K562 (cell line): ENCODE measurements around the gene POU2AF2. TPM values are rescaled to one million over a fixed set of nuclear protein-coding genes. Genes with fewer than 3 reads are reported as not detected.

ENCODE experiments used
- ATAC-seq: fragments of 200-7000 bp; cut with Tn5 transposase; 3 replicates; pipeline ENCODE4 v1.9.1; 2020; ENCODE audit warnings: moderate library complexity
- BruUV-seq: library from RNA; stranded (reverse); fragments of 400-500 nt; replicated peaks from 2 replicates; lab custom pipeline; 2021; lab: Mats Ljungman, UMichigan
- CTCF ChIA-PET: fragments of 300-600 bp; formaldehyde crosslinking; extraction: SDS; loops from one replicate; lab custom pipeline; 2021; ENCODE audit warnings: low intra/inter-chr PET ratio; lab: Yijun Ruan, JAX
- POLR2A ChIA-PET: fragments of 300-600, 350-650 bp; sonication (Branson Sonifier 250); formaldehyde crosslinking; extraction: SDS; loops from one replicate; lab custom pipeline; 2021; ENCODE audit warnings: antibody characterized with exemption, inconsistent platforms; lab: Yijun Ruan, JAX
- DNase-seq, 4 experiments: peaks; one replicate each; pipeline versions ENCODE4 v3.0.0 to v3.0.0-alpha.2; 2011 to 2018; ENCODE audit warnings: low spot score in 3 of 4, mixed read lengths in 3 of 4; ENCODE audit errors: extremely low read depth in 1 of 4
- FAIRE-seq: peaks from 2 replicates; lab custom pipeline; 2011; peaks lifted over from hg19 to GRCh38; lab: Jason Lieb, UNC
- H2AFZ ChIP-seq: 2 replicates; pipeline ENCODE4 v1.6.0; 2011; ENCODE audit warnings: low read depth, low read length, control low read depth, inconsistent platforms
- H3K27ac ChIP-seq: fragments of 200-600 bp; 3 replicates; pipeline ENCODE4 v1.8.0; 2011; ENCODE audit warnings: low read depth, mild to moderate bottlenecking, control low read depth, inconsistent platforms, low read length, moderate library complexity, mixed read lengths; ENCODE audit errors: extremely low read depth
- H3K27me3 ChIP-seq, 2 experiments: fragments of 300-600 bp in 1 of 2; 2 replicates in 1 of 2; 3 replicates in 1 of 2; pipeline versions ENCODE4 v1.6.0 to v1.8.0; 2011; ENCODE audit warnings: inconsistent platforms in 2 of 2, low read length in 2 of 2, mild to moderate bottlenecking in 1 of 2, mixed read lengths in 1 of 2, moderate library complexity in 1 of 2; ENCODE audit not compliant: control insufficient read depth in 2 of 2, insufficient read depth in 2 of 2
- H3K36me3 ChIP-seq: fragments of 300-600 bp; 3 replicates; pipeline ENCODE4 v1.8.0; 2011; ENCODE audit warnings: mild to moderate bottlenecking, low read length, inconsistent platforms; ENCODE audit not compliant: control insufficient read depth, insufficient read depth
- H3K4me1 ChIP-seq, 2 experiments: fragments of 200-600 bp in 1 of 2; replicated peaks in 1 of 2; 2 replicates in 1 of 2; 3 replicates in 1 of 2; pipeline versions ENCODE4 v1.5.1 to v1.8.0; 2011; ENCODE audit warnings: inconsistent platforms in 2 of 2, low read length in 2 of 2, mild to moderate bottlenecking in 1 of 2, mixed read lengths in 1 of 2, moderate library complexity in 1 of 2; ENCODE audit not compliant: control insufficient read depth in 2 of 2, insufficient read depth in 2 of 2
- H3K4me2 ChIP-seq: 2 replicates; pipeline ENCODE4 v1.6.1; 2011; ENCODE audit warnings: low read length, control low read depth, inconsistent platforms, mixed read lengths; ENCODE audit not compliant: insufficient read depth
- H3K4me3 ChIP-seq: fragments of 200-600 bp; sonication (generic), shearing (Covaris generic); 2 replicates; pipeline ENCODE4 v1.5.1; 2016; ENCODE audit warnings: control low read depth, inconsistent platforms
- H3K79me2 ChIP-seq: fragments of 200-600 bp; 3 replicates; pipeline ENCODE4 v1.8.0; 2011; ENCODE audit warnings: low read length, inconsistent platforms; ENCODE audit not compliant: control insufficient read depth, insufficient read depth
- H3K9ac ChIP-seq, 2 experiments: 2 replicates each; pipeline versions ENCODE4 v1.6.0 to v1.6.1; 2011; ENCODE audit warnings: low read depth in 2 of 2, low read length in 2 of 2, control low read depth in 1 of 2, inconsistent platforms in 1 of 2, mild to moderate bottlenecking in 1 of 2, mixed read lengths in 1 of 2; ENCODE audit not compliant: insufficient read depth in 1 of 2
- H3K9me1 ChIP-seq: one replicate; pipeline ENCODE4 v1.6.0; 2011; ENCODE audit warnings: inconsistent platforms, mild to moderate bottlenecking, low read length, moderate library complexity; ENCODE audit not compliant: control insufficient read depth, insufficient read depth
- H3K9me3 ChIP-seq: replicated peaks from 2 replicates; pipeline ENCODE4 v1.5.1; 2011; ENCODE audit warnings: low read depth, low read length, inconsistent platforms; ENCODE audit not compliant: control insufficient read depth, insufficient read depth
- H4K20me1 ChIP-seq: replicated peaks from 2 replicates; pipeline ENCODE4 v1.6.1; 2011; ENCODE audit warnings: low read length, inconsistent platforms, mixed read lengths; ENCODE audit not compliant: control insufficient read depth, insufficient read depth
- ARNT ChIP-seq, 2 experiments: fragments of 450-650 bp; IDR thresholded peaks; 2 replicates each; pipeline ENCODE4 v1.6.1; 2016; ENCODE audit warnings: mild to moderate bottlenecking in 1 of 2
- BRD4 ChIP-seq: fragments of 200-600 bp; sonication (generic); IDR thresholded peaks from 2 replicates; pipeline ENCODE4 v1.6.1; 2017; ENCODE audit warnings: inconsistent platforms
- BRF1 ChIP-seq: IDR thresholded peaks from 3 replicates; pipeline ENCODE4 v1.6.1; 2011; ENCODE audit warnings: borderline replicate concordance, mild to moderate bottlenecking; ENCODE audit not compliant: insufficient read length; ENCODE audit errors: extremely low read depth
- DLX4 ChIP-seq: fragments of 250-450 bp; sonication (Bioruptor Pico); IDR thresholded peaks from 2 replicates; pipeline ENCODE4 v1.6.1; 2021; ENCODE audit warnings: mild to moderate bottlenecking
- RBFOX2 ChIP-seq: fragments of 200-400 bp; formaldehyde crosslinking; IDR thresholded peaks from 2 replicates; pipeline ENCODE4 v1.6.1; 2017; ENCODE audit warnings: low read depth, mild to moderate bottlenecking, low read length, moderate library complexity
- TEAD4 ChIP-seq, 2 experiments: sonication (generic) in 1 of 2; formaldehyde crosslinking in 1 of 2; IDR thresholded peaks; 2 replicates each; pipeline versions ENCODE4 v1.6.1 to v1.8.0; 2012 to 2022; ENCODE audit warnings: borderline replicate concordance in 1 of 2, inconsistent platforms in 1 of 2, low read length in 1 of 2, mild to moderate bottlenecking in 1 of 2, missing genetic modification reagents in 1 of 2
- THRAP3 ChIP-seq: fragments of 450-650 bp; IDR thresholded peaks from 2 replicates; pipeline ENCODE4 v1.6.1; 2016; ENCODE audit warnings: mild to moderate bottlenecking, inconsistent platforms, borderline replicate concordance
- ZNF184 ChIP-seq: sonication (generic); formaldehyde crosslinking; IDR thresholded peaks from 2 replicates; pipeline ENCODE4 v1.5.0; 2020; ENCODE audit warnings: missing genetic modification reagents
- ZNF766 ChIP-seq: fragments of 200-800 bp; sonication (Bioruptor generic); conservative IDR thresholded peaks from 2 replicates; pipeline ENCODE4 v1.6.1; 2016; ENCODE audit warnings: missing genetic modification characterization, missing compliant biosample characterization
- WGBS: fragments of 100-300 bp; shearing (Covaris generic); methylation state at CpG from one replicate; pipeline ENCODE4 v1.1.6; 2016; ENCODE audit warnings: low coverage, mixed read lengths; ENCODE audit not compliant: insufficient coverage; ENCODE audit errors: missing lambda C conversion rate; 5-methylcytosine and 5-hydroxymethylcytosine counted together
- in situ Hi-C: fragments of 300-500 bp; cut with MboI; formaldehyde crosslinking; loops from 4 replicates; pipeline ENCODE4 v1.15.0; 2018; ENCODE audit warnings: inconsistent platforms, mixed read lengths
- intact Hi-C: fragments of 100-400 bp; cut with micrococcal nuclease; formaldehyde crosslinking; loops from 2 replicates; pipeline ENCODE4 v1.14.2; 2022
- polyA plus RNA-seq, 8 experiments: library from polyadenylated mRNA; depleted of rRNA in 4 of 8; stranded (reverse) in 5 of 8; unstranded in 3 of 8; fragments of >200 nt; fragmentation: Nextera tagmentation in 2 of 8; fragmentation: Illumina TruSeq in 1 of 8; extraction: Ambion mirVana in 2 of 8; extraction: Trizol in 1 of 8; gene quantifications; 2 replicates each; pipeline versions ENCODE4 v1.2.1 to v1.2.3, GENCODE V29; 2011 to 2014; ENCODE audit warnings: inconsistent platforms in 1 of 8, missing spikeins in 1 of 8
- total RNA-seq, 7 experiments: library from RNA; depleted of rRNA in 6 of 7; stranded (reverse); fragments of >200 nt in 6 of 7; fragmentation: Illumina TruSeq in 2 of 7; extraction: Trizol in 2 of 7; gene quantifications; 2 replicates each; pipeline versions ENCODE4 v1.2.1 to v1.2.3, GENCODE V29; 2011 to 2021; ENCODE audit warnings: low replicate concordance in 1 of 7

POU2AF2 gene
- total and polyA plus RNA-seq, 9 of the 15 experiments (the other 6 are each of a cell fraction or from before 2014, with no cell fraction given): not detected

GRCh38 chr11:111205632-111206385 is 39.7 kb upstream of the POU2AF2 start:
- intact Hi-C loops (no loop called here), in situ Hi-C loops (no loop called here)
- Histone ChIP-seq H3K27ac (no peak overlapping the region), H3K9me3 (no peaks in the 10 kb centered on the region), H3K4me1 (no peaks in the 10 kb centered on the region), H3K79me2 (no peaks in the 10 kb centered on the region), H2AFZ (no peak overlapping the region), H3K4me2 (no peak overlapping the region), H3K9ac (no peak overlapping the region), H3K36me3 (no peaks in the 10 kb centered on the region), H4K20me1 (no peaks in the 10 kb centered on the region), H3K27me3 (no peaks in the 10 kb centered on the region), H3K9me1 (no peaks in the 10 kb centered on the region), H3K4me3 (no peak overlapping the region)
- ChIA-PET POLR2A (no interaction called here), CTCF (no interaction called here)
- DNase-seq: no peak
- ATAC-seq: no peak
- BruUV-seq: no TSS peak
- no peak for FAIRE-seq
- TF ChIP-seq ARNT (IDR thresholded peaks at IDR 0.05) (no peak), BRD4 (no peak), BRF1 (no peak), THRAP3 (no peak)
- WGBS: 3% methylated on average over 3 of the region's 3 CpGs

GRCh38 chr11:111206472-111206871 is 39.1 kb upstream of the POU2AF2 start:
- ATAC-seq: no peak
- POLR2A ChIA-PET: no interaction called here

More at GRCh38 chr11:111206472-111206871, 39.1 kb upstream of the POU2AF2 start:
- H4K20me1 ChIP-seq: no peaks in the 10 kb centered on the region
- DNase-seq (no peak), FAIRE-seq (no peak)
- H3K4me2 ChIP-seq: no peak overlapping the region
- intact Hi-C loops: no loop called here
- H3K79me2 ChIP-seq: no peaks in the 10 kb centered on the region
- CTCF ChIA-PET: no interaction called here
- H3K9me3 ChIP-seq: no peaks in the 10 kb centered on the region
- BruUV-seq: no TSS peak
- H2AFZ ChIP-seq: no peak overlapping the region
- TF ChIP-seq TEAD4 (IDR thresholded peaks at IDR 0.05; ENCODE audit: low read length) (no peak), TEAD4 (CRISPR knock-in tag; IDR thresholded peaks at IDR 0.05; ENCODE audit: borderline replicate concordance) (no peak), RBFOX2 (no peak), ZNF184 (CRISPR knock-in tag) (no peak), DLX4 (CRISPR knock-in tag) (no peak), ZNF766 (CRISPR knock-in tag) (no peak)
- in situ Hi-C loops: no loop called here
- H3K4me3 ChIP-seq: no peak overlapping the region
- no peaks in the 10 kb centered on the region for H3K27me3 ChIP-seq
- H3K9ac ChIP-seq: no peak overlapping the region
- H3K4me1 ChIP-seq: no peaks in the 10 kb centered on the region
- H3K36me3 ChIP-seq: no peaks in the 10 kb centered on the region
- H3K27ac ChIP-seq: no peak overlapping the region
- no peaks in the 10 kb centered on the region for H3K9me1 ChIP-seq
- 0% methylated on average over 1 of the region's 1 CpG for WGBS
